ENCODE data around the gene CYP4A22.
"Not testable (repeated sequence)": the region's sequence is repeated elsewhere in the genome, so short reads cannot be mapped to it uniquely, and the experiment has no call there.

Gene CYP4A22

DNA sequence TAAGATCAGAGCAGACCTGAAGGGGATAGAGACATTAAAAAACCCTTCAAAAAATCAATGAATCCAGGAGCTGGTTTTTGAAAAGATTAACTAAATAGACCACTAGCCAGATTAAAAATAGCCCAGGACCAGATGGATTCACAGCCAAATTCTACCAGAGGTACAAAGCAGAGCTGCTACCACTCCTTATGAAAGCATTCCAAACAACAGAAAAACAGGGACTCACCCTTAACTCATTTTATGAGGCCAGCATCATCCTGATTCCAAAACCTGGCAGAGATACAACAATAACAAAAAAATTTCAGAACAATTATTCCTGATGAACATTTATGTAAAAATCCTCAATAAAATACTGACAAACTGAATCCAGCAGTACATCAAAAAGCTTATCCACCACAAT, 19.2 kb downstream of the CYP4A22 start:
- DNase-seq (ENCODE audit: low spot score), result not testable (repeated sequence)

GRCh38 chr1:47157957-47158356, 20.7 kb downstream of the CYP4A22 start:
- DNase-seq (ENCODE audit: low spot score), result not testable (repeated sequence)

DNA sequence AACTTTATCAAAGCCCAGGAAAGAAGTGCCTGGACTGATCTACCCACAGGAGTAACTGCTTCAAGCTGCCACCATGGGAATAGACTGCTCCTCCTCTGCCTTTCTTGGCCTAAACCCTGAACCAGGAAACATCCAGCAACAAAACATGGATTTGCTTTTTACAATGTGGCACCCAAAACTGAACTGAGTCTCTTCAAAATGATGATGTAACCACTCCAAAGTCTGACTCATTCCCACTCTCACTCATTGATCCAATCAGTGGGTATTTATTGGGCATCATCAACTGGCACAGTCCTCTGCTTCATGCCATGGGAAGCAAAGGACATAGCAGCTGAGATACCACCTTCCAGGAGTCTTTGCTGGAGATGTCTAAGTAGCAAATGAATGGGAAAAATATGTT, 23.5 kb downstream of the CYP4A22 start:
- no peak for DNase-seq (ENCODE audit: low spot score)

GRCh38 chr1:47161298-47162040, 24.2 kb downstream of the CYP4A22 start:
- DNase-seq (ENCODE audit: low spot score), result no peak

DNA sequence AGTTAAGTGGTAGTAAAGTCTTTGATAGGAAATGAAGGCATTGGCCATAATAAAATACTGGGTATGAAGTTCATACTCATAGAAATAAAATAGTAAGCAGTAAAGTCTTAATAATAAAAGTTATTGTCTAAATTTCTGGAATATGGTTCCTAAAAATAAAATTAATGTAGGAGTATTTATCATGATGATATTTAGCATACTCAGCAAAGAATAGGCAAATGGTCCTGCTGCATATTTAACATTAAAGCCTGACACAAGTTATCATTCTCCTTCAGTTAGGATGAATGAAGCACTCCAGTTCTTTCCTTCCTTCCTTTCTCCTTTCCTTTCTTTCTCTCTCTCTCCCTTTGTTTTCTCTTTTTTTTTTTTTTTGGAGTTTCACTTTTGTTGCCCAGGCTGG, 27.3 kb downstream of the CYP4A22 start:
- DNase-seq (ENCODE audit: low spot score), result no peak

DNA sequence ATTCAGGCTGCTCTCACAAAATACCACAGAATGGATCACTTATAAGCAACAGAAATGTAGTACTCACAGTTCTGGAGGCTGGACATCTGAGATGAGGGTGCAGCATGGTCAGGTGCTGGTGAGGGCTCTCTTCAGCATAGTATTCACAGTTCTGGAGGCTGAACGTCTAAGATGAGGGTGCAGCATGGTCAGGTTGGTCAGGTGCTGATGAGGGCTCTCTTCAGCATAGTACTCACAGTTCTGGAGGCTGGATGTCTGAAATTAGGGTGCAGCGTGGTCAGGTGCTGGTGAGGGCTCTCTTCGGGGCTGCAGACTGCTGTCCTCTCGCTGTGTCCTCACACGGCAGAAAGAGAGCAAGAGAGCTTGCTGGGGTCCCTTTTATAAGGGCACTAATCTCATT, 35.5 kb downstream of the CYP4A22 start:
- no peak for DNase-seq (ENCODE audit: low spot score)

- no peak for DNase-seq (ENCODE audit: low spot score)
Observed at GRCh38 chr1:47174656-47175020, 37.4 kb downstream of the CYP4A22 start.

- peak; percentile 76 for DNase-seq (ENCODE audit: low spot score)
Observed at GRCh38 chr1:47175227-47175934, 38.1 kb downstream of the CYP4A22 start.

DNA sequence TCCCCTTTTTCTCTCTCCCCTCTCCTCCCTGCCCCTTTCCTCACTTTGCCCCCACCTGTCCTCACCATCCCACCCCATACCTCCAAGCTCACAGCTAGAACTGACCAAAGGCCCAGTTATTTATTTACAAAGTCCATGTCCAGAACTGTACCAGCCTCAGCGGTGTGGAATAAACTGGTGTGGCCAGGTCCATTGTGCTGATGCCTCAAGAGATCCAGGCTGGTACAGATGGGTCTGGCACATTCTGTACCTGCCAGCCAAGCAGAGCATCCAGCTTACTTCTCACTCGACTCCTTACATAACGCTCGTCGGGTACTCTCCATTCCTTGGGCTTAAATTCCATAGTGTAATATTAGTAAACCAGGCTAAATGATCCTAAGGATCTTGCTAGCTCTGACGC, 40.8 kb downstream of the CYP4A22 start:
- DNase-seq (ENCODE audit: low spot score), result no peak

DNA sequence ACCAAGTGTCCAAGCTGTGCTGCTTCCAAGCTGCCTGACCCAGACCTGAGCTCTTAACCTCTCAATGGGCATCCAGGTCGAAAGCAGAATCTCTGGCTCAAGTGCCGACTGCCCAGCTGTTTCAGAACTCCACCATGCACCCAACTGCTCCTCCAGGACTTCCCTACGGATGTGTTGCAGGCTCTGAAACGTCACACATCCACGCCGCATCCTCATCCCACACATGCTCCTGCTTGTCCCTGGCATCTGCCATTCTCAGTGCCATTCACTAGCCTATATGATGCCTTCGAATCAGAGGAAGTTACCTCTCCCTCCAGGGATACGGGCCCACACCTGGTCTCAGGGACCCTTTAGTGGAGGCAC, 41.4 kb downstream of the CYP4A22 start:
- no peak for DNase-seq (ENCODE audit: low spot score)

GRCh38 chr1:47179017-47179987, 42.1 kb downstream of the CYP4A22 start:
- DNase-seq (ENCODE audit: low spot score), result peak; percentile 95

GRCh38 chr1:47179988-47180563, 42.8 kb downstream of the CYP4A22 start:
- DNase-seq (ENCODE audit: low spot score), result no peak

DNA sequence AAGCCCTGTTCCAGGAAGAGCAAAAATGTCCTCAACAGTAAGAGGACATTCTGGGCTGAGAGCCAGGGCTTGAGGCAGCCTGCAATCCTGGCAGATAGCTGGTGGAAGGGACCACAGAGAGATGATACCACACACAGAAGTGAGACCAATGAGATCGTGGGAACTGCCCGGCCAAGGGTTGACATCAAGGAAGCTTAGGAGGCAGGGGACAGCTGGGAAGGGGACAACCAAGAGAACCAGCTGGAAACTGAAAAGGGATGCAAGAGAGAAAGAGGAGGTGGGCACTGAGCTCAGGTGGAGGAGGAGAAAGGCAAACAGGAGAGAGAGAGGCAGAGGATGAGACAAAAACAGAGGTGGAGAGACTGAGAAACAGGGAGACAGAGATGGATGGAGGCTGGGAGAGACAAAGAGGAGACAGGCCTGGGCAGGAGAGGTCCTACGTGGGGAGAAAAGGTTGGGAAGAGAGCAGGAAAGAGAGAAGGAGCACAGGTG, 43.4 kb downstream of the CYP4A22 start:
- DNase-seq (ENCODE audit: low spot score), result no peak

GRCh38 chr1:47181095-47181954, 44.1 kb downstream of the CYP4A22 start:
- DNase-seq (ENCODE audit: low spot score), result no peak

GRCh38 chr1:47181955-47182675, 44.9 kb downstream of the CYP4A22 start:
- DNase-seq (ENCODE audit: low spot score), result peak; percentile 68

- no peak for DNase-seq (ENCODE audit: low spot score)
Observed at GRCh38 chr1:47182676-47183235, 45.5 kb downstream of the CYP4A22 start.

- DNase-seq (ENCODE audit: low spot score), result no peak
Observed at GRCh38 chr1:47183308-47184089, 46.3 kb downstream of the CYP4A22 start.

DNA sequence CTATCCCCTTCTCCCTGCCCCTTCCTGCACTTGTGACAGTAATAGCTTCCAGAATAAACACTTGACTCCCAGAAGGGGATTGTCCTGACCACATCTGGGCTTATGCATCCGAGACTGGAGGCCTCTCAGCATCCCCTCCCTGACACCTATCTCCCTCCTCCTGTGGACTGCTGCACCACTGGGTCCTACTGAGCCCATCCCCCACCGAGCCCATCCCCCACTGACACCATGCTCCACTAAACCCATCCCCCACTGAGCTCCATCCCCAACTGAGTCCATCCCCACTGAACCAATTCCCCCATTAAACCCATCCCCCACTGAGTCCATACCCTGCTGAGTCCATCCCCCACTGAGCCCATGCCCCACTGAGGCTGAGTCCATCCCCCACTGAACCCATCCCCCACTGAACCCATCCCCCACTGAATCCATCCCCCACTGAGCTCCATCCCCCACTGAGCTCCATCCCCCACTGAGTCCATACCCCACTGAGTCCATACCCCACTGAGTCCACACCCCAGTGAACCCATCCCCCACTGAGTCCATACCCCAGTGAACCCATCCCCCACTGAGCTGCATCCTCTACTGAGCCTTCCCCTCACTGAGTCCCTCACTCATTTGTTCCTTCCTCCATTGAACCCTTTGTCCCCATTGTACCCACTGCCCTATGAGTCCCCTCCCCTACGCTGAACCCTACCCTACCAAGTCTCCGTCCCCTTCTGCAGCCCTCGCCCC, 47.0 kb downstream of the CYP4A22 start:
- DNase-seq (ENCODE audit: low spot score), result no peak
